Liver (tissue), 9 donors: ENCODE data around the gene B3GNT3. TPM values are rescaled to one million over a fixed set of nuclear protein-coding genes. Genes with fewer than 3 reads are reported as not detected.

Experiments
- DNase-seq: peaks from one replicate; pipeline ENCODE4 v3.0.0-alpha.2; 2017; ENCODE audit warnings: low spot score
- H3K27ac ChIP-seq, 2 donors: one replicate each; pipeline ENCODE4 v1.7.0; 2013; ENCODE audit warnings: inconsistent platforms in 2 of 2, low read length in 2 of 2, control low read depth in 1 of 2, low read depth in 1 of 2, mild to moderate bottlenecking in 1 of 2
- H3K27me3 ChIP-seq, 4 donors: one replicate each; pipeline versions ENCODE4 v1.6.1 to v1.7.0; 2013; ENCODE audit warnings: low read length in 3 of 4, inconsistent platforms in 1 of 4, mild to moderate bottlenecking in 1 of 4, moderate library complexity in 1 of 4; ENCODE audit not compliant: control insufficient read depth in 4 of 4, insufficient read depth in 4 of 4
- H3K36me3 ChIP-seq, 4 donors: one replicate each; pipeline versions ENCODE4 v1.6.1 to v1.7.0; 2013; ENCODE audit warnings: low read length in 3 of 4, mild to moderate bottlenecking in 3 of 4, low read depth in 1 of 4, moderate library complexity in 1 of 4; ENCODE audit not compliant: control insufficient read depth in 4 of 4, insufficient read depth in 3 of 4
- H3K4me1 ChIP-seq, 4 donors: one replicate each; pipeline versions ENCODE4 v1.6.1 to v1.7.0; 2013; ENCODE audit warnings: low read length in 3 of 4, mild to moderate bottlenecking in 3 of 4, moderate library complexity in 1 of 4; ENCODE audit not compliant: control insufficient read depth in 4 of 4, insufficient read depth in 4 of 4
- H3K4me3 ChIP-seq, 3 donors: one replicate each; pipeline versions ENCODE4 v1.6.1 to v1.7.0; 2013; ENCODE audit warnings: low read length in 3 of 3, control low read depth in 1 of 3, low read depth in 1 of 3, mild to moderate bottlenecking in 1 of 3
- H3K9ac ChIP-seq, 2 donors: one replicate each; pipeline ENCODE4 v1.7.0; 2013; ENCODE audit warnings: low read length in 2 of 2, mild to moderate bottlenecking in 2 of 2, moderate library complexity in 2 of 2, control low read depth in 1 of 2, low read depth in 1 of 2
- H3K9me3 ChIP-seq, 4 donors: one replicate each; pipeline versions ENCODE4 v1.6.1 to v1.7.0; 2013; ENCODE audit warnings: low read length in 3 of 4; ENCODE audit not compliant: control insufficient read depth in 4 of 4
- EGR1 ChIP-seq, 2 donors: IDR thresholded peaks; 2 replicates each; pipeline ENCODE4 v1.6.1; 2016 to 2018; ENCODE audit warnings: antibody characterized with exemption in 2 of 2, low read depth in 2 of 2
- FOXA1 ChIP-seq: IDR thresholded peaks from 2 replicates; pipeline ENCODE4 v1.6.1; 2016; ENCODE audit warnings: antibody characterized with exemption
- GABPA ChIP-seq, 2 donors: IDR thresholded peaks in 1 of 2; conservative IDR thresholded peaks in 1 of 2; 2 replicates each; pipeline ENCODE4 v1.6.1; 2016; ENCODE audit warnings: antibody characterized with exemption in 2 of 2, mild to moderate bottlenecking in 1 of 2, moderate library complexity in 1 of 2
- HNF4A ChIP-seq, 2 donors: conservative IDR thresholded peaks; 2 replicates each; pipeline ENCODE4 v1.6.1; 2016; ENCODE audit warnings: antibody characterized with exemption in 2 of 2, mild to moderate bottlenecking in 2 of 2
- HNF4G ChIP-seq: IDR thresholded peaks from 2 replicates; pipeline ENCODE4 v1.6.1; 2016; ENCODE audit warnings: antibody characterized with exemption
- JUND ChIP-seq, 2 donors: IDR thresholded peaks; 2 replicates each; pipeline ENCODE4 v1.6.1; 2016; ENCODE audit warnings: antibody characterized with exemption in 2 of 2
- NR2F2 ChIP-seq: IDR thresholded peaks from 2 replicates; pipeline ENCODE4 v1.6.1; 2016; ENCODE audit warnings: antibody characterized with exemption
- RAD21 ChIP-seq, 2 donors: IDR thresholded peaks; 2 replicates each; pipeline ENCODE4 v1.6.1; 2016; ENCODE audit warnings: antibody characterized with exemption in 2 of 2, mild to moderate bottlenecking in 2 of 2
- SP1 ChIP-seq: IDR thresholded peaks from 2 replicates; pipeline ENCODE4 v1.6.1; 2018; ENCODE audit warnings: antibody characterized with exemption, mild to moderate bottlenecking
- TAF1 ChIP-seq: conservative IDR thresholded peaks from 2 replicates; pipeline ENCODE4 v1.6.1; 2016; ENCODE audit warnings: antibody characterized with exemption, mild to moderate bottlenecking
- YY1 ChIP-seq: IDR thresholded peaks from 2 replicates; pipeline ENCODE4 v1.6.1; 2016; ENCODE audit warnings: antibody characterized with exemption, mild to moderate bottlenecking
- WGBS: extraction: QIAGEN DNeasy Blood & Tissue Kit; methylation state at CpG from one replicate; pipeline ENCODE4 v1.1.7; 2013; 5-methylcytosine and 5-hydroxymethylcytosine counted together
- polyA plus RNA-seq, 2 donors: library from polyadenylated mRNA; stranded (reverse) in 1 of 2; unstranded in 1 of 2; fragments of 200-250 nt in 1 of 2; fragments of >200 nt in 1 of 2; fragmentation: Nextera tagmentation in 1 of 2; extraction: Ambion mirVana in 1 of 2; gene quantifications; one replicate each; pipeline versions ENCODE4 v1.2.1 to v1.2.3, GENCODE V29; 2013 to 2015
- total RNA-seq, 2 donors: library from RNA; depleted of rRNA; stranded (reverse); fragments of >200 nt; gene quantifications; one replicate each; pipeline ENCODE4 v1.2.3, GENCODE V29; 2014
- TF ChIP-seq, protein P1 (sequence below): fragments of 150-350 bp; IDR thresholded peaks from 2 replicates; pipeline ENCODE4 v1.5.1; 2017; ENCODE audit warnings: improper control_type of control experiment, low read depth, low read length; ENCODE audit not compliant: missing input control
- TF ChIP-seq, protein P2 (sequence below): IDR thresholded peaks from 2 replicates; pipeline ENCODE4 v1.6.1; 2016; ENCODE audit warnings: antibody characterized with exemption
- TF ChIP-seq, protein P3 (sequence below): IDR thresholded peaks from 2 replicates; pipeline ENCODE4 v1.6.1; 2016; ENCODE audit warnings: antibody characterized with exemption
- TF ChIP-seq, protein P4 (sequence below): IDR thresholded peaks from 2 replicates; pipeline ENCODE4 v1.6.1; 2016; ENCODE audit warnings: antibody characterized with exemption, mild to moderate bottlenecking
- TF ChIP-seq, protein P5 (sequence below): IDR thresholded peaks from 2 replicates; pipeline ENCODE4 v1.6.1; 2016; ENCODE audit warnings: antibody characterized with exemption
- donor health status: healthy.
- donor health status: healthy.
- donor health status: healthy.
- donor health status: healthy.
- donor health status: healthy.

The B3GNT3 gene
- total and polyA plus RNA-seq, 4 donors: 0.14 to 2.1 (median 1.1) TPM

DNA sequence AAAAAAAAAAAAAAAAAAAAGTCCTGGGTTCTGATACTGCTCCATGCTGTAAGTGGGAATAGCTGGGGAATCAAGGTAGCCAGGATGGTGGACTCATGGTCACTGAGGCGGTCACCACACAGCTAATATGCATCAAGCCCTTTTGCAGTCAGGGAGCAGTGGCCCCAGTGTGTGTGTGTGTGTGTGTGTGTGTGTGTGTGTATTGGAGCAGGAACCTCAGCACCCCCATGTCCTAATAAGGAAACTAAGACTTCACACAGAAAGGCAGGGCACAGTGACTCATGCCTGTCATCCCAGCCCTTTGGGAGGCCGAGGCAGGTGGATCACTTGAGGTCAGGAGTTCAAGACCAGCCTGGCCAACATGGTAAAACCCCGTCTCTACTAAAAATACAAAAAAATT is 12.0 kb downstream of the B3GNT3 start (continued):
- TF ChIP-seq HNF4A (conservative IDR thresholded peaks at IDR 0.05): no peak

DNA sequence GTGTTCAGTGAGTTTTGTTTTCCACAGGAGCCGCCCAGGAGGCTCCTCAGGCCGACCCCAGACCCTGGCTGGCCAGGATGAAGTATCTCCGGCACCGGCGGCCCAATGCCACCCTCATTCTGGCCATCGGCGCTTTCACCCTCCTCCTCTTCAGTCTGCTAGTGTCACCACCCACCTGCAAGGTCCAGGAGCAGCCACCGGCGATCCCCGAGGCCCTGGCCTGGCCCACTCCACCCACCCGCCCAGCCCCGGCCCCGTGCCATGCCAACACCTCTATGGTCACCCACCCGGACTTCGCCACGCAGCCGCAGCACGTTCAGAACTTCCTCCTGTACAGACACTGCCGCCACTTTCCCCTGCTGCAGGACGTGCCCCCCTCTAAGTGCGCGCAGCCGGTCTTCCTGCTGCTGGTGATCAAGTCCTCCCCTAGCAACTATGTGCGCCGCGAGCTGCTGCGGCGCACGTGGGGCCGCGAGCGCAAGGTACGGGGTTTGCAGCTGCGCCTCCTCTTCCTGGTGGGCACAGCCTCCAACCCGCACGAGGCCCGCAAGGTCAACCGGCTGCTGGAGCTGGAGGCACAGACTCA is 12.9 kb downstream of the B3GNT3 start:
- H3K4me3 ChIP-seq: no peak overlapping the region
- peaks cover 0 to 4% (median 2%) of the 10 kb centered on the region in 4 donors for H3K27me3 ChIP-seq
- no peaks in the 10 kb centered on the region for H3K9me3 ChIP-seq
- WGBS: 55% methylated on average over 38 of the region's 38 CpGs
- H3K27ac ChIP-seq: no peak overlapping the region
- no peaks in the 10 kb centered on the region for H3K4me1 ChIP-seq
- no peaks in the 10 kb centered on the region for H3K36me3 ChIP-seq
- no peak overlapping the region for H3K9ac ChIP-seq
- DNase-seq: no peak
- TF ChIP-seq HNF4G (no peak), NR2F2 (no peak), EGR1 (IDR thresholded peaks at IDR 0.05; ENCODE audit: low read depth in 2 of 2) (no peak), GABPA (IDR thresholded peaks at IDR 0.05 in 1 of 2, conservative IDR thresholded peaks at IDR 0.05 in 1 of 2) (no peak), TAF1 (no peak), SP1 (no peak)
- TF ChIP-seq, protein P1, sequence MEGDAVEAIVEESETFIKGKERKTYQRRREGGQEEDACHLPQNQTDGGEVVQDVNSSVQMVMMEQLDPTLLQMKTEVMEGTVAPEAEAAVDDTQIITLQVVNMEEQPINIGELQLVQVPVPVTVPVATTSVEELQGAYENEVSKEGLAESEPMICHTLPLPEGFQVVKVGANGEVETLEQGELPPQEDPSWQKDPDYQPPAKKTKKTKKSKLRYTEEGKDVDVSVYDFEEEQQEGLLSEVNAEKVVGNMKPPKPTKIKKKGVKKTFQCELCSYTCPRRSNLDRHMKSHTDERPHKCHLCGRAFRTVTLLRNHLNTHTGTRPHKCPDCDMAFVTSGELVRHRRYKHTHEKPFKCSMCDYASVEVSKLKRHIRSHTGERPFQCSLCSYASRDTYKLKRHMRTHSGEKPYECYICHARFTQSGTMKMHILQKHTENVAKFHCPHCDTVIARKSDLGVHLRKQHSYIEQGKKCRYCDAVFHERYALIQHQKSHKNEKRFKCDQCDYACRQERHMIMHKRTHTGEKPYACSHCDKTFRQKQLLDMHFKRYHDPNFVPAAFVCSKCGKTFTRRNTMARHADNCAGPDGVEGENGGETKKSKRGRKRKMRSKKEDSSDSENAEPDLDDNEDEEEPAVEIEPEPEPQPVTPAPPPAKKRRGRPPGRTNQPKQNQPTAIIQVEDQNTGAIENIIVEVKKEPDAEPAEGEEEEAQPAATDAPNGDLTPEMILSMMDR: no peak
- TF ChIP-seq, protein P2, sequence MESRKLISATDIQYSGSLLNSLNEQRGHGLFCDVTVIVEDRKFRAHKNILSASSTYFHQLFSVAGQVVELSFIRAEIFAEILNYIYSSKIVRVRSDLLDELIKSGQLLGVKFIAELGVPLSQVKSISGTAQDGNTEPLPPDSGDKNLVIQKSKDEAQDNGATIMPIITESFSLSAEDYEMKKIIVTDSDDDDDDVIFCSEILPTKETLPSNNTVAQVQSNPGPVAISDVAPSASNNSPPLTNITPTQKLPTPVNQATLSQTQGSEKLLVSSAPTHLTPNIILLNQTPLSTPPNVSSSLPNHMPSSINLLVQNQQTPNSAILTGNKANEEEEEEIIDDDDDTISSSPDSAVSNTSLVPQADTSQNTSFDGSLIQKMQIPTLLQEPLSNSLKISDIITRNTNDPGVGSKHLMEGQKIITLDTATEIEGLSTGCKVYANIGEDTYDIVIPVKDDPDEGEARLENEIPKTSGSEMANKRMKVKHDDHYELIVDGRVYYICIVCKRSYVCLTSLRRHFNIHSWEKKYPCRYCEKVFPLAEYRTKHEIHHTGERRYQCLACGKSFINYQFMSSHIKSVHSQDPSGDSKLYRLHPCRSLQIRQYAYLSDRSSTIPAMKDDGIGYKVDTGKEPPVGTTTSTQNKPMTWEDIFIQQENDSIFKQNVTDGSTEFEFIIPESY: no peak
- TF ChIP-seq, protein P3, sequence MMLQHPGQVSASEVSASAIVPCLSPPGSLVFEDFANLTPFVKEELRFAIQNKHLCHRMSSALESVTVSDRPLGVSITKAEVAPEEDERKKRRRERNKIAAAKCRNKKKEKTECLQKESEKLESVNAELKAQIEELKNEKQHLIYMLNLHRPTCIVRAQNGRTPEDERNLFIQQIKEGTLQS: no peak
- TF ChIP-seq, protein P4, sequence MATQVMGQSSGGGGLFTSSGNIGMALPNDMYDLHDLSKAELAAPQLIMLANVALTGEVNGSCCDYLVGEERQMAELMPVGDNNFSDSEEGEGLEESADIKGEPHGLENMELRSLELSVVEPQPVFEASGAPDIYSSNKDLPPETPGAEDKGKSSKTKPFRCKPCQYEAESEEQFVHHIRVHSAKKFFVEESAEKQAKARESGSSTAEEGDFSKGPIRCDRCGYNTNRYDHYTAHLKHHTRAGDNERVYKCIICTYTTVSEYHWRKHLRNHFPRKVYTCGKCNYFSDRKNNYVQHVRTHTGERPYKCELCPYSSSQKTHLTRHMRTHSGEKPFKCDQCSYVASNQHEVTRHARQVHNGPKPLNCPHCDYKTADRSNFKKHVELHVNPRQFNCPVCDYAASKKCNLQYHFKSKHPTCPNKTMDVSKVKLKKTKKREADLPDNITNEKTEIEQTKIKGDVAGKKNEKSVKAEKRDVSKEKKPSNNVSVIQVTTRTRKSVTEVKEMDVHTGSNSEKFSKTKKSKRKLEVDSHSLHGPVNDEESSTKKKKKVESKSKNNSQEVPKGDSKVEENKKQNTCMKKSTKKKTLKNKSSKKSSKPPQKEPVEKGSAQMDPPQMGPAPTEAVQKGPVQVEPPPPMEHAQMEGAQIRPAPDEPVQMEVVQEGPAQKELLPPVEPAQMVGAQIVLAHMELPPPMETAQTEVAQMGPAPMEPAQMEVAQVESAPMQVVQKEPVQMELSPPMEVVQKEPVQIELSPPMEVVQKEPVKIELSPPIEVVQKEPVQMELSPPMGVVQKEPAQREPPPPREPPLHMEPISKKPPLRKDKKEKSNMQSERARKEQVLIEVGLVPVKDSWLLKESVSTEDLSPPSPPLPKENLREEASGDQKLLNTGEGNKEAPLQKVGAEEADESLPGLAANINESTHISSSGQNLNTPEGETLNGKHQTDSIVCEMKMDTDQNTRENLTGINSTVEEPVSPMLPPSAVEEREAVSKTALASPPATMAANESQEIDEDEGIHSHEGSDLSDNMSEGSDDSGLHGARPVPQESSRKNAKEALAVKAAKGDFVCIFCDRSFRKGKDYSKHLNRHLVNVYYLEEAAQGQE: no peak

DNA sequence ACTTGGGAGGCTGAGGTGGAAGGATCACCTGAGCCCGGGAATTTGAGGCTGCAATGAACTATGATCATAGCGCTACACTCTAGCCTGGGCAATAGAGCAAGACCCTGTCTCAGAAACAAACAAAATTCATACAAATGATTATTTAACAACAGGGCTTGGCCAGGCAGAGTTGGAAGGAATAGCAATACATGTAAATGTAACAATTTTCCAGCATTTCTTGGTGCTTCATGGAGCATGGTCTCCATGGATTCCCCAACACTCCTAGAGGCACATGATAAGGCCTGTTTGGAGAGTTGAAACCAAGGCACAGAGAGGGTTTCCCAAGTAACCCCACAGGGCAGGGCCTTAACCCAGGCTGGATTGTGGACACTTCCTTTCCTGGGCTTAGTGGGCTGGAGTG is 16.2 kb downstream of the B3GNT3 start:
- H3K36me3 ChIP-seq: no peaks in the 10 kb centered on the region
- no peak for TF ChIP-seq EGR1 (IDR thresholded peaks at IDR 0.05; ENCODE audit: low read depth in 2 of 2)
- TF ChIP-seq NR2F2: no peak
- TF ChIP-seq JUND (IDR thresholded peaks at IDR 0.05): no peak
- TF ChIP-seq RAD21 (IDR thresholded peaks at IDR 0.05): no peak
- TF ChIP-seq, protein P5, sequence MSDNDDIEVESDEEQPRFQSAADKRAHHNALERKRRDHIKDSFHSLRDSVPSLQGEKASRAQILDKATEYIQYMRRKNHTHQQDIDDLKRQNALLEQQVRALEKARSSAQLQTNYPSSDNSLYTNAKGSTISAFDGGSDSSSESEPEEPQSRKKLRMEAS: no peak
- no peak for TF ChIP-seq FOXA1
- TF ChIP-seq HNF4A (conservative IDR thresholded peaks at IDR 0.05): no peak
- TF ChIP-seq HNF4G: no peak
- no peak for TF ChIP-seq SP1
- TF ChIP-seq, protein P2: no peak
- no peak for TF ChIP-seq YY1
- H3K9me3 ChIP-seq: no peaks in the 10 kb centered on the region
- 95% methylated on average over 2 of the region's 2 CpGs for WGBS
- H3K27me3 ChIP-seq: peaks cover 0 to 7% (median 2%) of the 10 kb centered on the region in 4 donors
- H3K4me3 ChIP-seq: no peak overlapping the region
- no peak overlapping the region for H3K27ac ChIP-seq
- DNase-seq: no peak
- H3K4me1 ChIP-seq: no peaks in the 10 kb centered on the region
- H3K9ac ChIP-seq: no peak overlapping the region
